ENCODE results near the gene PNRC1.

- TF ChIP-seq CTCF (IDR thresholded peaks at IDR 0.05; ENCODE audit: low read depth, low read length) (no peak), EZH2phosphoT487 (IDR thresholded peaks at IDR 0.05; ENCODE audit: low read depth) (no peak)
Observed at GRCh38 chr6:89033461-89033860, 47.1 kb upstream of the PNRC1 start.

Measured in OCI-LY3 (cell line).